Mammary epithelial cell (primary cell): ENCODE data around the gene TTC38.

ENCODE experiments used
- CTCF ChIP-seq, 2 donors: IDR thresholded peaks in 1 of 2; conservative IDR thresholded peaks in 1 of 2; 2 replicates each; pipeline ENCODE4 v1.5.1; 2011 to 2012; ENCODE audit warnings: inconsistent platforms in 2 of 2, low read length in 2 of 2, mild to moderate bottlenecking in 2 of 2, control low read depth in 1 of 2, low read depth in 1 of 2; ENCODE audit not compliant: insufficient read depth in 1 of 2; ENCODE audit errors: extremely low read depth in 1 of 2
- EZH2 ChIP-seq: IDR thresholded peaks from 2 replicates; pipeline ENCODE4 v1.6.1; 2012; ENCODE audit warnings: low read length, inconsistent platforms, borderline replicate concordance

- TF ChIP-seq EZH2 (no peak), CTCF (conservative IDR thresholded peaks at IDR 0.05 in 1 of 2, IDR thresholded peaks at IDR 0.05 in 1 of 2; ENCODE audit: extremely low read depth in 1 of 2, insufficient read depth in 1 of 2, low read depth in 1 of 2, low read length in 2 of 2) (no peak)
Observed at GRCh38 chr22:46244771-46245170, 23.0 kb upstream of the TTC38 start.
